Smooth muscle cell (in vitro differentiated cells): ENCODE data around the gene CCDC47. TPM values are rescaled to one million over a fixed set of nuclear protein-coding genes. Genes with fewer than 3 reads are reported as not detected.

Experiments
- DNase-seq: peaks from one replicate; lab custom pipeline; 2025; ENCODE audit not compliant: unreplicated experiment; lab: John Stamatoyannopoulos, UW
- H2AFZ ChIP-seq: fragments of 200-600 bp; sonication (generic); 2 replicates; pipeline ENCODE4 v1.6.0; 2016; ENCODE audit warnings: antibody characterized with exemption, low read depth, mild to moderate bottlenecking
- H3F3A ChIP-seq: fragments of 200-600 bp; sonication (generic); 2 replicates; pipeline ENCODE4 v1.6.0; 2017; ENCODE audit warnings: antibody characterized with exemption, low read depth
- H3K27ac ChIP-seq: fragments of 200-600 bp; sonication (generic); 2 replicates; pipeline ENCODE4 v1.5.1; 2016; ENCODE audit warnings: low read depth, mild to moderate bottlenecking
- H3K27me3 ChIP-seq: fragments of 200-600 bp; sonication (generic); 2 replicates; pipeline ENCODE4 v1.6.1; 2016; ENCODE audit warnings: low read depth, mild to moderate bottlenecking
- H3K36me3 ChIP-seq: fragments of 200-600 bp; sonication (generic); 2 replicates; pipeline ENCODE4 v1.5.1; 2016; ENCODE audit warnings: low read depth
- H3K4me1 ChIP-seq: fragments of 200-600 bp; sonication (generic); 2 replicates; pipeline ENCODE4 v1.5.1; 2016; ENCODE audit warnings: low read depth
- H3K4me2 ChIP-seq: fragments of 200-600 bp; sonication (generic); 2 replicates; pipeline ENCODE4 v1.6.0; 2016; ENCODE audit warnings: mild to moderate bottlenecking
- H3K4me3 ChIP-seq: fragments of 200-600 bp; sonication (generic); 2 replicates; pipeline ENCODE4 v1.5.1; 2016; ENCODE audit warnings: mild to moderate bottlenecking
- H3K79me2 ChIP-seq: fragments of 200-600 bp; sonication (generic); 2 replicates; pipeline ENCODE4 v1.6.0; 2016; ENCODE audit warnings: low read depth, mild to moderate bottlenecking
- H3K9ac ChIP-seq: fragments of 200-600 bp; sonication (generic); 2 replicates; pipeline ENCODE4 v1.6.0; 2016; ENCODE audit warnings: low read depth
- H3K9me3 ChIP-seq: fragments of 200-600 bp; sonication (generic); replicated peaks from 2 replicates; pipeline ENCODE4 v1.5.1; 2016; ENCODE audit warnings: low read depth
- H4K20me1 ChIP-seq: fragments of 200-600 bp; sonication (generic); 2 replicates; pipeline ENCODE4 v1.6.0; 2016; ENCODE audit warnings: low read depth
- CTCF ChIP-seq: fragments of 200-600 bp; sonication (generic); IDR thresholded peaks from 2 replicates; pipeline ENCODE4 v1.5.1; 2017; ENCODE audit warnings: borderline replicate concordance, mild to moderate bottlenecking, antibody characterized with exemption; ENCODE audit not compliant: insufficient read depth, poor library complexity, severe bottlenecking
- WGBS: methylation state at CpG from one replicate; pipeline ENCODE4 v1.1.7; 2016; ENCODE audit warnings: low lambda C conversion rate; 5-methylcytosine and 5-hydroxymethylcytosine counted together
- polyA plus RNA-seq: library from polyadenylated mRNA; unstranded; fragments of >200 nt; fragmentation: Nextera tagmentation; extraction: Ambion mirVana; gene quantifications from 2 replicates; pipeline ENCODE4 v1.2.1, GENCODE V29; 2016
- total RNA-seq: library from RNA; depleted of rRNA; stranded (reverse); fragments of >200 nt; gene quantifications from 2 replicates; pipeline ENCODE4 v1.2.3, GENCODE V29; 2014

CCDC47 gene
- total and polyA plus RNA-seq, 2 experiments from 2014 or later: 47.7 to 63.4 TPM

- DNase-seq: no peak
- Histone ChIP-seq H3K4me1 (peaks cover 13% of the 10 kb centered on the region), H3K4me3 (no peak overlapping the region), H3K9me3 (no peaks in the 10 kb centered on the region), H3F3A (no peaks in the 10 kb centered on the region), H3K79me2 (no peaks in the 10 kb centered on the region), H3K36me3 (no peaks in the 10 kb centered on the region), H3K4me2 (peak overlapping the region; percentile 95), H3K27me3 (no peaks in the 10 kb centered on the region), H2AFZ (no peak overlapping the region), H4K20me1 (peaks cover 20% of the 10 kb centered on the region), H3K27ac (no peak overlapping the region), H3K9ac (no peak overlapping the region)
- no peak for TF ChIP-seq CTCF
- 84% methylated on average over 14 of the region's 19 CpGs for WGBS
These were observed 71.3 kb downstream of the CCDC47 start for GRCh38 chr17:63701868-63702720.

GRCh38 chr17:63701456-63701820, 72.0 kb downstream of the CCDC47 start:
- Histone ChIP-seq H3K4me1 (peaks cover 13% of the 10 kb centered on the region), H3K27ac (no peak overlapping the region), H3K4me2 (peak overlapping the region; percentile 95), H3K36me3 (no peaks in the 10 kb centered on the region), H4K20me1 (peaks cover 20% of the 10 kb centered on the region), H3K4me3 (peak overlapping the region; percentile 26), H3K79me2 (no peaks in the 10 kb centered on the region), H3K27me3 (no peaks in the 10 kb centered on the region), H3K9me3 (no peaks in the 10 kb centered on the region), H2AFZ (no peak overlapping the region), H3F3A (no peaks in the 10 kb centered on the region), H3K9ac (no peak overlapping the region)
- no peak for TF ChIP-seq CTCF
- 76% methylated on average over 10 of the region's 10 CpGs for WGBS
- no peak for DNase-seq

GRCh38 chr17:63700528-63701455, 72.6 kb downstream of the CCDC47 start:
- Histone ChIP-seq H3K9ac (no peak overlapping the region), H3K4me1 (peaks cover 13% of the 10 kb centered on the region), H3K27ac (peak overlapping the region; percentile 56), H3K4me2 (peak overlapping the region; percentile 95), H3K9me3 (no peaks in the 10 kb centered on the region), H3K36me3 (no peaks in the 10 kb centered on the region), H3K27me3 (no peaks in the 10 kb centered on the region), H3F3A (no peaks in the 10 kb centered on the region), H2AFZ (no peak overlapping the region), H4K20me1 (peaks cover 20% of the 10 kb centered on the region), H3K79me2 (no peaks in the 10 kb centered on the region), H3K4me3 (peak overlapping the region; percentile 65)
- peak; percentile 17 for DNase-seq
- 9% methylated on average over 76 of the region's 88 CpGs for WGBS
- TF ChIP-seq CTCF: peak; percentile 25
